ENCODE measurements around the gene SLC2A4RG. TPM values are rescaled to one million over a fixed set of nuclear protein-coding genes. Genes with fewer than 3 reads are reported as not detected.

The SLC2A4RG gene
- polyA plus RNA-seq, 1 experiment, result 52.0 TPM

- CTCF ChIA-PET, result interaction anchor here (0.9 to 1.2 kb wide), 2 partner anchors 8 to 10 kb away, joined by 3 to 4 read pairs; no protein-coding TSS in a partner anchor
- POLR2A ChIA-PET, result interaction anchor here (0.7 to 1.1 kb wide), 2 partner anchors 8 to 10 kb away, joined by 3 to 6 read pairs; no protein-coding TSS in a partner anchor
- TF ChIP-seq CTCF (IDR thresholded peaks at IDR 0.05; ENCODE audit: insufficient read depth, low read depth, low read length), result peak; percentile 28; the same call in 1 of the 2 replicates
Measured at GRCh38 chr20:63706852-63707557, 32.6 kb upstream of the SLC2A4RG start.

GRCh38 chr20:63707558-63708300, 31.8 kb upstream of the SLC2A4RG start, which contains the start of the genes ARFRP1 and ZGPAT:
Gene ARFRP1 (minus strand): TSS chr20:63707976. CDS start chr20:63707091, 885 bp downstream.
Gene ZGPAT (plus strand): TSS chr20:63708039. CDS start chr20:63708581, 542 bp downstream.
- Histone ChIP-seq H3K36me3 (ENCODE audit: control insufficient read depth, insufficient read depth, low read length) (peaks cover 28% of the 10 kb centered on the region), H3K27me3 (ENCODE audit: control insufficient read depth, insufficient read depth, low read length) (no peaks in the 10 kb centered on the region), H3K4me3 (ENCODE audit: low read depth, low read length) (peak within 1 kb of the TSS; percentile 88)
- DNase-seq (ENCODE audit: low read depth), result no peak
- CTCF ChIA-PET, result interaction anchor here (0.9 to 1.5 kb wide), 4 partner anchors 9 to 78 kb away, joined by 3 to 5 read pairs (median 4); no protein-coding TSS in a partner anchor
- POLR2A ChIA-PET, result interaction anchor here (0.6 to 1.1 kb wide), 2 partner anchors 9 to 512 kb away, joined by 3 to 6 read pairs; no protein-coding TSS in a partner anchor
- no peak for TF ChIP-seq CTCF (IDR thresholded peaks at IDR 0.05; ENCODE audit: insufficient read depth, low read depth, low read length)

More at GRCh38 chr20:63706852-63707557, 32.6 kb upstream of the SLC2A4RG start:
- DNase-seq (ENCODE audit: low read depth), result no peak
- peaks cover 27% of the 10 kb centered on the region for H3K36me3 ChIP-seq (ENCODE audit: control insufficient read depth, insufficient read depth, low read length)
- H3K27me3 ChIP-seq (ENCODE audit: control insufficient read depth, insufficient read depth, low read length), result no peaks in the 10 kb centered on the region
- peak overlapping the region; percentile 88 for H3K4me3 ChIP-seq (ENCODE audit: low read depth, low read length)

- no peak for TF ChIP-seq CTCF (IDR thresholded peaks at IDR 0.05; ENCODE audit: insufficient read depth, low read depth, low read length)
- Histone ChIP-seq H3K36me3 (ENCODE audit: control insufficient read depth, insufficient read depth, low read length) (peaks cover 27% of the 10 kb centered on the region), H3K4me3 (ENCODE audit: low read depth, low read length) (peak overlapping the region; percentile 88), H3K27me3 (ENCODE audit: control insufficient read depth, insufficient read depth, low read length) (no peaks in the 10 kb centered on the region)
- DNase-seq (ENCODE audit: low read depth), result no peak
- ChIA-PET POLR2A (interaction anchor here (0.6 to 1.1 kb wide), 2 partner anchors 10 to 513 kb away, joined by 3 to 6 read pairs; no protein-coding TSS in a partner anchor), CTCF (interaction anchor here (0.9 to 1.5 kb wide), 3 partner anchors 9 to 77 kb away, joined by 4 to 5 read pairs (median 4); no protein-coding TSS in a partner anchor)
Measured at GRCh38 chr20:63708301-63709148, 31.1 kb upstream of the SLC2A4RG start.

- H3K27me3 ChIP-seq (ENCODE audit: control insufficient read depth, insufficient read depth, low read length), result no peaks in the 10 kb centered on the region
- peaks cover 24% of the 10 kb centered on the region for H3K36me3 ChIP-seq (ENCODE audit: control insufficient read depth, insufficient read depth, low read length)
- ChIA-PET CTCF (interaction anchor here (1.5 kb wide), 2 partner anchors 67 to 77 kb away, joined by 4 to 5 read pairs; no protein-coding TSS in a partner anchor), POLR2A (no interaction called here)
- TF ChIP-seq CTCF (IDR thresholded peaks at IDR 0.05; ENCODE audit: insufficient read depth, low read depth, low read length), result no peak
- H3K4me3 ChIP-seq (ENCODE audit: low read depth, low read length), result peak overlapping the region; percentile 88
- no peak for DNase-seq (ENCODE audit: low read depth)
Measured at GRCh38 chr20:63709149-63709527, 30.4 kb upstream of the SLC2A4RG start.
